ENCODE measurements around the gene CCSER1. TPM values are rescaled to one million over a fixed set of nuclear protein-coding genes. Genes with fewer than 3 reads are reported as not detected.

Gene CCSER1
- total RNA-seq, 1 experiment from 2014 or later: 4.1 TPM

GRCh38 chr4:90995996-90996395, 868.8 kb downstream of the CCSER1 start:
- intact Hi-C loops (cut with micrococcal nuclease; ENCODE audit: unreplicated experiment): no loop called here
- Histone ChIP-seq H3K4me1 (no peaks in the 10 kb centered on the region), H3K27me3 (replicated peaks; ENCODE audit: control insufficient read depth, insufficient read depth, low read length) (no peaks in the 10 kb centered on the region), H3K9me3 (no peaks in the 10 kb centered on the region), H3K4me3 (ENCODE audit: low read depth, low read length) (no peak overlapping the region), H3K36me3 (ENCODE audit: control insufficient read depth, insufficient read depth, low read length) (no peaks in the 10 kb centered on the region)
- ChIA-PET CTCF (no interaction called here), POLR2A (no interaction called here)
- no peak overlapping the region for H3K27ac Mint-ChIP-seq (ENCODE audit: unreplicated experiment)
- H3K36me3 Mint-ChIP-seq (ENCODE audit: insufficient read depth, unreplicated experiment): no peaks in the 10 kb centered on the region
- H3K27me3 Mint-ChIP-seq (ENCODE audit: insufficient read depth, unreplicated experiment): peaks cover 3% of the 10 kb centered on the region
- no peak for DNase-seq
- H3K4me1 Mint-ChIP-seq (ENCODE audit: low read depth, unreplicated experiment): no peaks in the 10 kb centered on the region
- no TSS peak for BruUV-seq (replicated peaks)
- no peaks in the 10 kb centered on the region for H3K9me3 Mint-ChIP-seq (ENCODE audit: unreplicated experiment)
- TF ChIP-seq, protein P1, sequence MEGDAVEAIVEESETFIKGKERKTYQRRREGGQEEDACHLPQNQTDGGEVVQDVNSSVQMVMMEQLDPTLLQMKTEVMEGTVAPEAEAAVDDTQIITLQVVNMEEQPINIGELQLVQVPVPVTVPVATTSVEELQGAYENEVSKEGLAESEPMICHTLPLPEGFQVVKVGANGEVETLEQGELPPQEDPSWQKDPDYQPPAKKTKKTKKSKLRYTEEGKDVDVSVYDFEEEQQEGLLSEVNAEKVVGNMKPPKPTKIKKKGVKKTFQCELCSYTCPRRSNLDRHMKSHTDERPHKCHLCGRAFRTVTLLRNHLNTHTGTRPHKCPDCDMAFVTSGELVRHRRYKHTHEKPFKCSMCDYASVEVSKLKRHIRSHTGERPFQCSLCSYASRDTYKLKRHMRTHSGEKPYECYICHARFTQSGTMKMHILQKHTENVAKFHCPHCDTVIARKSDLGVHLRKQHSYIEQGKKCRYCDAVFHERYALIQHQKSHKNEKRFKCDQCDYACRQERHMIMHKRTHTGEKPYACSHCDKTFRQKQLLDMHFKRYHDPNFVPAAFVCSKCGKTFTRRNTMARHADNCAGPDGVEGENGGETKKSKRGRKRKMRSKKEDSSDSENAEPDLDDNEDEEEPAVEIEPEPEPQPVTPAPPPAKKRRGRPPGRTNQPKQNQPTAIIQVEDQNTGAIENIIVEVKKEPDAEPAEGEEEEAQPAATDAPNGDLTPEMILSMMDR (IDR thresholded peaks at IDR 0.05; ENCODE audit: insufficient read depth in 1 of 2, low read depth in 1 of 2, low read length in 1 of 2, severe bottlenecking in 1 of 2, unreplicated experiment in 1 of 2): no peak
- H3K4me3 Mint-ChIP-seq (ENCODE audit: unreplicated experiment): no peak overlapping the region

GRCh38 chr4:90996813-90997212, 869.6 kb downstream of the CCSER1 start:
- no peak overlapping the region for H3K4me3 Mint-ChIP-seq (ENCODE audit: unreplicated experiment)
- peaks cover 3% of the 10 kb centered on the region for H3K27me3 Mint-ChIP-seq (ENCODE audit: insufficient read depth, unreplicated experiment)
- CTCF ChIA-PET: no interaction called here
- H3K4me1 Mint-ChIP-seq (ENCODE audit: low read depth, unreplicated experiment): no peaks in the 10 kb centered on the region
- TF ChIP-seq, protein P1 (IDR thresholded peaks at IDR 0.05; ENCODE audit: insufficient read depth in 1 of 2, low read depth in 1 of 2, low read length in 1 of 2, severe bottlenecking in 1 of 2, unreplicated experiment in 1 of 2): no peak
- no TSS peak for BruUV-seq (replicated peaks)
- intact Hi-C loops (cut with micrococcal nuclease; ENCODE audit: unreplicated experiment): no loop called here
- no peaks in the 10 kb centered on the region for H3K9me3 Mint-ChIP-seq (ENCODE audit: unreplicated experiment)
- H3K27ac Mint-ChIP-seq (ENCODE audit: unreplicated experiment): no peak overlapping the region
- Histone ChIP-seq H3K4me3 (ENCODE audit: low read depth, low read length) (no peak overlapping the region), H3K36me3 (ENCODE audit: control insufficient read depth, insufficient read depth, low read length) (no peaks in the 10 kb centered on the region), H3K27me3 (replicated peaks; ENCODE audit: control insufficient read depth, insufficient read depth, low read length) (no peaks in the 10 kb centered on the region), H3K9me3 (no peaks in the 10 kb centered on the region), H3K4me1 (no peaks in the 10 kb centered on the region)
- H3K36me3 Mint-ChIP-seq (ENCODE audit: insufficient read depth, unreplicated experiment): no peaks in the 10 kb centered on the region
- DNase-seq: no peak
- POLR2A ChIA-PET: no interaction called here

DNA sequence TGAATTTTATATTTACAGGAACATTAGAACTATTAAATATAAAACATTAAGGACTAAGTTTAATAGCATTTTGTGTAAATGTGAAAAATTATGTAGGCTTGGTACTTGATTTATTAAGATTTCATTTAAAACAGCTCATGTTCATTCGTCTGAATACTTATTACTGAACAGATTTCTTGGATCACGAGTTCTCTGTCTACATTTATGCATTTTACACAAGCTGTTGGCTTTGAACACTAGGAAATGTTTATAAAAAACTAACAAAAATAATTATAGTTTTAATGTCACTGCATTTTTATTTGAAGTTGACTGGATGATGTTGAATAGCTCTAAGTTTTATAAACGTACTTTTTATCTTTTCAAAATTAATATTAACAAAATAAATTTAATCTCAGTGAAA, 888.7 kb downstream of the CCSER1 start:
- no peaks in the 10 kb centered on the region for H3K4me1 Mint-ChIP-seq (ENCODE audit: low read depth, unreplicated experiment)
- no peaks in the 10 kb centered on the region for H3K9me3 ChIP-seq
- no peaks in the 10 kb centered on the region for H3K36me3 ChIP-seq (ENCODE audit: control insufficient read depth, insufficient read depth, low read length)
- no TSS peak for BruUV-seq (replicated peaks)
- H3K4me1 ChIP-seq: no peaks in the 10 kb centered on the region
- intact Hi-C loops (cut with micrococcal nuclease; ENCODE audit: unreplicated experiment): no loop called here
- no peaks in the 10 kb centered on the region for H3K9me3 Mint-ChIP-seq (ENCODE audit: unreplicated experiment)
- TF ChIP-seq, protein P1 (IDR thresholded peaks at IDR 0.05; ENCODE audit: insufficient read depth in 1 of 2, low read depth in 1 of 2, low read length in 1 of 2, severe bottlenecking in 1 of 2, unreplicated experiment in 1 of 2): no peak
- H3K27me3 ChIP-seq (replicated peaks; ENCODE audit: control insufficient read depth, insufficient read depth, low read length): no peaks in the 10 kb centered on the region
- H3K27ac Mint-ChIP-seq (ENCODE audit: unreplicated experiment): no peak overlapping the region
- POLR2A ChIA-PET: no interaction called here
- DNase-seq: no peak
- CTCF ChIA-PET: no interaction called here
- no peaks in the 10 kb centered on the region for H3K36me3 Mint-ChIP-seq (ENCODE audit: insufficient read depth, unreplicated experiment)
- H3K4me3 Mint-ChIP-seq (ENCODE audit: unreplicated experiment): no peak overlapping the region
- no peak overlapping the region for H3K4me3 ChIP-seq (ENCODE audit: low read depth, low read length)
- H3K27me3 Mint-ChIP-seq (ENCODE audit: insufficient read depth, unreplicated experiment): peaks cover 3% of the 10 kb centered on the region

Measured in Caco-2 (cell line).